Tibial nerve (tissue), 4 donors: ENCODE measurements around the gene AKAP8L. TPM values are rescaled to one million over a fixed set of nuclear protein-coding genes. Genes with fewer than 3 reads are reported as not detected.
"Not testable (repeated sequence)": the region's sequence is repeated elsewhere in the genome, so short reads cannot be mapped to it uniquely, and the experiment has no call there.

Experiments used
- DNase-seq, 2 donors: peaks; one replicate each; pipeline ENCODE4 v3.0.0-alpha.2; 2019; ENCODE audit warnings: low spot score in 2 of 2
- H3K27ac ChIP-seq, 4 donors: fragments of 200-600 bp; sonication (generic) in 3 of 4; one replicate each; pipeline ENCODE4 v1.5.1; 2017 to 2019; ENCODE audit warnings: mild to moderate bottlenecking in 1 of 4
- H3K27me3 ChIP-seq, 2 donors: fragments of 200-600 bp; sonication (generic) in 1 of 2; one replicate each; pipeline versions ENCODE4 v1.5.1 to v1.6.0; 2017 to 2019
- H3K36me3 ChIP-seq, 3 donors: fragments of 200-600 bp; sonication (generic); one replicate each; pipeline ENCODE4 v1.5.1; 2018 to 2019
- H3K4me1 ChIP-seq, 4 donors: fragments of 200-600 bp; sonication (generic) in 3 of 4; one replicate each; pipeline ENCODE4 v1.5.1; 2017 to 2019
- H3K4me3 ChIP-seq, 4 donors: fragments of 200-600 bp; sonication (generic) in 3 of 4; one replicate each; pipeline ENCODE4 v1.5.1; 2017 to 2019; ENCODE audit warnings: mild to moderate bottlenecking in 1 of 4, moderate library complexity in 1 of 4
- H3K9me3 ChIP-seq, 4 donors: fragments of 200-600 bp; sonication (generic) in 3 of 4; one replicate each; pipeline ENCODE4 v1.5.1; 2017 to 2019
- EP300 ChIP-seq, 2 donors: sonication (generic); formaldehyde crosslinking; IDR thresholded peaks; one replicate each; pipeline ENCODE4 v1.6.1; 2017; ENCODE audit warnings: antibody characterized with exemption in 2 of 2, mild to moderate bottlenecking in 1 of 2
- POLR2A ChIP-seq, 2 donors: fragments of 450-650 bp; IDR thresholded peaks; one replicate each; pipeline ENCODE4 v1.6.1; 2017; ENCODE audit warnings: antibody characterized with exemption in 2 of 2, mild to moderate bottlenecking in 2 of 2, moderate library complexity in 2 of 2
- WGBS, 2 donors: methylation state at CpG; one replicate each; pipeline ENCODE4 v1.1.5; 2018; 5-methylcytosine and 5-hydroxymethylcytosine counted together
- total RNA-seq, 4 donors: library from RNA; depleted of rRNA; stranded (reverse); fragments of >200 nt; gene quantifications; one replicate each; pipeline ENCODE4 v1.1.0, GENCODE V29; 2016
- TF ChIP-seq, protein P1 (sequence below), 5 experiments: fragments of 200-600 bp in 3 of 5; fragments of 450-650 bp in 2 of 5; sonication (generic) in 3 of 5; IDR thresholded peaks; one replicate each; pipeline ENCODE4 v1.5.1; 2016 to 2019; ENCODE audit warnings: antibody characterized with exemption in 5 of 5, mild to moderate bottlenecking in 3 of 5, moderate library complexity in 2 of 5

AKAP8L gene
- total RNA-seq, 4 donors from 2014 or later, result 170 to 248 (median 183) TPM

DNA sequence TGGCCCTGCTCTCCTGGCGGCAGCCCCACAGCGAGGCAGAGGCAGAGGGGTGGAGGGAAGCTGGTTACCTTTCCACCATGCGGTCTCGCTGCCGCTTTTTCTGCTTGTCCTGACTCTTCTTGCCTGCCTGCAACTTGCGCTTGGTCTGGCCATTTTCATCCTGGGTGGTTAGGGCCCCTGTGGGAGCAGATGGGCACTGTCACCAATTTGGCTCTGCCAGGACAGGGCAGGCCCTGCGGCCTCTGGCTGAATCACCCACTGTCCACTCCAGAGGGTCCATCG, 19.6 kb downstream of the AKAP8L start:
- 90 to 96% methylated on average over 7 to 8 of the region's 8 CpGs for WGBS, 2 donors
- no peak for DNase-seq
- no peaks in the 10 kb centered on the region for H3K27me3 ChIP-seq
- no peak for TF ChIP-seq POLR2A (IDR thresholded peaks at IDR 0.05)
- TF ChIP-seq, protein P1, sequence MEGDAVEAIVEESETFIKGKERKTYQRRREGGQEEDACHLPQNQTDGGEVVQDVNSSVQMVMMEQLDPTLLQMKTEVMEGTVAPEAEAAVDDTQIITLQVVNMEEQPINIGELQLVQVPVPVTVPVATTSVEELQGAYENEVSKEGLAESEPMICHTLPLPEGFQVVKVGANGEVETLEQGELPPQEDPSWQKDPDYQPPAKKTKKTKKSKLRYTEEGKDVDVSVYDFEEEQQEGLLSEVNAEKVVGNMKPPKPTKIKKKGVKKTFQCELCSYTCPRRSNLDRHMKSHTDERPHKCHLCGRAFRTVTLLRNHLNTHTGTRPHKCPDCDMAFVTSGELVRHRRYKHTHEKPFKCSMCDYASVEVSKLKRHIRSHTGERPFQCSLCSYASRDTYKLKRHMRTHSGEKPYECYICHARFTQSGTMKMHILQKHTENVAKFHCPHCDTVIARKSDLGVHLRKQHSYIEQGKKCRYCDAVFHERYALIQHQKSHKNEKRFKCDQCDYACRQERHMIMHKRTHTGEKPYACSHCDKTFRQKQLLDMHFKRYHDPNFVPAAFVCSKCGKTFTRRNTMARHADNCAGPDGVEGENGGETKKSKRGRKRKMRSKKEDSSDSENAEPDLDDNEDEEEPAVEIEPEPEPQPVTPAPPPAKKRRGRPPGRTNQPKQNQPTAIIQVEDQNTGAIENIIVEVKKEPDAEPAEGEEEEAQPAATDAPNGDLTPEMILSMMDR (IDR thresholded peaks at IDR 0.05), result no peak
- peaks cover 16 to 90% (median 48%) of the 10 kb centered on the region in 3 donors for H3K36me3 ChIP-seq
- H3K9me3 ChIP-seq, result no peaks in the 10 kb centered on the region
- H3K4me1 ChIP-seq, result peaks cover 0 to 43% (median 17%) of the 10 kb centered on the region in 4 donors
- no peak overlapping the region for H3K4me3 ChIP-seq
- H3K27ac ChIP-seq, result no peak overlapping the region

DNA sequence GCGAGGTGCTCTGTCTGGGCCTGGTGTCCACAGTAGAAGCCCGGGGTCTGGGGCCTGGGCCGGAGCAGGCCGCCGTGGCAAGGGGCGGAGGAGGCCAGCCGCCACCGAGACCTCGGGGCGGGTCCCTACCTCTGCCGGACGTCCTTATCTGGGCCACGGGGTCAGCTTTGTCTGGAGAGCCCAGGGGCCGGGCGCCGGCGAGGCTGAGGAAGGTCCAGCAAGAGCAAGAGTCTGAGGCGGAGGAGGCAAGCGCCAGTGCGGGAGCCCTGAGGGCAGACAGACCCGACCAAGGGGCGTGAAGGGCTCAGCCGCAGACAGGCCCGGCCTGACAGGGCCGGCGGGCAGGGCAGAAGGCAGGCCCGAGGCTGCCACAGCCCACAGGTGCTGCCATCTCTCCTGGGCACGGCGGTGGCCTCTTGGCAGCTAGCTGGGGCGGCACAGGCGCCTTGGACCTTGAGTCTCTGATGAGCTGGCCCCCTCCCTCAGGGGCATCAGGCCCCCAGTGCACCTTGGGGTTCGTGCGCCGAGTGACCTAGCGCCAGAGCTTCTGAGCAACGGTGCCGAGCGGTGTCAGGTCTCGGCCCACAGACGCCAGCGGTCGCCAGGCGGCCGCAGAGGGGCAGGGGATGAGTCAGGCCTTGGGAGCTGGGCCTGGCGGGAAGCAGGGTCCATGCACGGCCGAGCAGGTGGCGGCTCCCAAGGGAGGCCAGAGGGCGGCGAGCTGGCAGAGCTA, 20.1 kb downstream of the AKAP8L start:
- peaks cover 16 to 92% (median 48%) of the 10 kb centered on the region in 3 donors for H3K36me3 ChIP-seq
- 88 to 92% methylated on average over 30 to 50 of the region's 50 CpGs for WGBS, 2 donors

DNA sequence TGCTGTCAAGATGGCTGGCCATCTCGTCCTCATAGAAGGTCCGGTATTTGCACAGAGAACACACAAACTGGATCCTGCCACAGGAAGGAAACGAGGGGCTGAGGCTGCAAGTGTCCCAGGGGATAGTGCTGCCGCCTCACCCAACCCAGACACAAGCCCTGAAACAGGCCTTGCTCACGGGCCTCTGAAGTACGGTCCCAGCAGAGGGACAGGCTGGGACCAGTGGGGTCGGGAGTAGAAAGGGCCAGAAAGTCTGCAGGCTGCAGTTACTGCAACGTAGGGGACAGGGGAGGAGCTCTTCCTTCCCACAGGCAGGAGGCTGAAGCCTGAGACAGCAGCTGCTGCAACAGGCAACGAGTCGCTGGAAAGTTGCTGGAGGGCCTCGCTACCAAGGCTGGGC, 21.0 kb downstream of the AKAP8L start:
- no peaks in the 10 kb centered on the region for H3K27me3 ChIP-seq
- no peak overlapping the region for H3K4me3 ChIP-seq
- H3K36me3 ChIP-seq, result peaks cover 16 to 92% (median 48%) of the 10 kb centered on the region in 3 donors
- no peak for TF ChIP-seq EP300 (IDR thresholded peaks at IDR 0.05)
- TF ChIP-seq POLR2A (IDR thresholded peaks at IDR 0.05), result no peak
- TF ChIP-seq, protein P1 (IDR thresholded peaks at IDR 0.05), result no peak
- no peak for DNase-seq
- H3K9me3 ChIP-seq, result no peaks in the 10 kb centered on the region
- 77 to 85% methylated on average over 11 of the region's 11 CpGs for WGBS, 2 donors
- H3K4me1 ChIP-seq, result peaks cover 0 to 30% (median 4%) of the 10 kb centered on the region in 4 donors
- H3K27ac ChIP-seq, result no peak overlapping the region

More for the DNA sequence above, 20.1 kb downstream of the AKAP8L start:
- TF ChIP-seq, protein P1 (IDR thresholded peaks at IDR 0.05), result no peak
- TF ChIP-seq EP300 (IDR thresholded peaks at IDR 0.05) (no peak), POLR2A (IDR thresholded peaks at IDR 0.05) (no peak)
- no peak overlapping the region for H3K4me3 ChIP-seq
- peaks cover 0 to 38% (median 12%) of the 10 kb centered on the region in 4 donors for H3K4me1 ChIP-seq
- no peaks in the 10 kb centered on the region for H3K27me3 ChIP-seq
- H3K9me3 ChIP-seq, result no peaks in the 10 kb centered on the region
- H3K27ac ChIP-seq, result no peak overlapping the region
- DNase-seq, result no peak

DNA sequence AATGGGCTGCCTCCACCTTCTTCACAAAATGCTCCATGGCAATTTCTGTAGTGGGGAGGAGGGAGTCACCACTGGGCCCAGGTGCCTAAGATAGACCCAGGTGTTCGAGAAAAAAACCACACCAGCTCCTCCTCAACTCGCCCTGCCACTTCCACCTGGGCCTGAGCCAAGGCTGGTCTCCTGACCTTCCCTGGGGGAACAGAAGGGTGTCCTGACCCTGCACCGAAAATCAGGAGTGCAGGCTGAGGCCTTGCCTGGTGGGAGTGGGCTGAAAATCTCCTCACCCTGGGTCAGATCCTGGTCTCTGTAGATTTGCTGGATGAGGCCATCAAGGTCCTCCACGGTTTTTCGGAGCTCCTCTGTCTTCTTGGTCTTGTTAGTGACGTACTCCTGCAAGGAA, 21.6 kb downstream of the AKAP8L start:
- H3K4me1 ChIP-seq, result peaks cover 0 to 24% (median 2%) of the 10 kb centered on the region in 4 donors
- no peak for DNase-seq
- peaks cover 16 to 92% (median 48%) of the 10 kb centered on the region in 3 donors for H3K36me3 ChIP-seq
- no peak for TF ChIP-seq EP300 (IDR thresholded peaks at IDR 0.05)
- TF ChIP-seq POLR2A (IDR thresholded peaks at IDR 0.05), result no peak
- TF ChIP-seq, protein P1 (IDR thresholded peaks at IDR 0.05), result no peak
- WGBS, 2 donors, result 88 to 89% methylated on average over 6 of the region's 6 CpGs
- H3K4me3 ChIP-seq, result no peak overlapping the region
- H3K9me3 ChIP-seq, result no peaks in the 10 kb centered on the region
- no peaks in the 10 kb centered on the region for H3K27me3 ChIP-seq
- H3K27ac ChIP-seq, result no peak overlapping the region

DNA sequence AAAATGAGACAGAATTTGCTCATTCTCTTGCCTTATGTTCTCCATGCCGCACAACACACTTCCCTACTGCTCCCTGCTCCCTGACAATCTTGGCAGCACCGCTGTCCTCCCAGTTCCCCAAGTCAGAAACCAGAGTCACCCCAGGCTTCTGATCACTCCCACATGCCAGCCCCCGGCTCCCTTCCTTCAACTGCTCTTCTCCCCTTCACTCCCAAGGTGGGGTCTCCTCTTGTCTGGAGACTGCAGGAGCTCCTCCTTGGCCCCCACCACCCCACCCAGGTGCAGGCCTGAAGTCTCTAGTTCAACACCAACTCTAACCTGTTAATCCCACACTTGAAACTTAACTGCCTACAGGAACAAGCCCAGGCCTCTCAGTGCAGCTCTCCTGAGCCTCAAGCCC, 22.4 kb downstream of the AKAP8L start:
- TF ChIP-seq, protein P1 (IDR thresholded peaks at IDR 0.05), result no peak
- no peak for TF ChIP-seq POLR2A (IDR thresholded peaks at IDR 0.05)
- TF ChIP-seq EP300 (IDR thresholded peaks at IDR 0.05), result no peak
- peaks cover 16 to 93% (median 53%) of the 10 kb centered on the region in 3 donors for H3K36me3 ChIP-seq
- 95 to 98% methylated on average over 3 of the region's 3 CpGs for WGBS, 2 donors
- DNase-seq, result no peak
- no peaks in the 10 kb centered on the region for H3K27me3 ChIP-seq
- H3K27ac ChIP-seq, result no peak overlapping the region
- peaks cover 0 to 16% (median under 1%) of the 10 kb centered on the region in 4 donors for H3K4me1 ChIP-seq
- H3K9me3 ChIP-seq, result no peaks in the 10 kb centered on the region
- H3K4me3 ChIP-seq, result no peak overlapping the region

DNA sequence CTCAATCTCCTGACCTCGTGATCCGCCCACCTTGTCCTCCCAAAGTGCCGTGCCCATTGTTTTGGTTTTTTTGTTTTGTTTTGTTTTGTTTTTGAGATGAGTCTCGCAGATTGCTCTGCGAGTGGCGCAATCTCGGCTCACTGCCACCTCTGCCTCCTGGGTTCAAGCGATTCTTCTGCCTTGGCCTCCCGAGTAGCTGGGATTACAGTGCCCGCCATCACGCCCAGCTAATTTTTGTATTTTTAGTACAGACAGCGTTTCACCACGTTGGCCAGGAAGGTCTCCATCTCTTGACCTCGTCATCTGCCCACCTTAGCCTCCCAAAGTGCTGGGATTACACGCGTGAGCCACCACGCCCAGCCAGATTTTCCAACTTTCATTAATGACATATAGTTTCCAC, 23.5 kb downstream of the AKAP8L start:
- not testable (repeated sequence) for H3K27me3 ChIP-seq, H3K9me3 ChIP-seq, H3K4me3 ChIP-seq, DNase-seq, H3K4me1 ChIP-seq, H3K27ac ChIP-seq
- WGBS, 2 donors, result 93 to 94% methylated on average over 17 of the region's 17 CpGs
- peaks cover 16 to 83% (median 47%) of the 10 kb centered on the region in 3 donors for H3K36me3 ChIP-seq
